GM19468 (cell line): Measurements from ENCODE around the gene UBA52.

Experiments used
- ATAC-seq: cut with Tn5 transposase; IDR thresholded peaks from one replicate; pipeline ENCODE4 v1.9.1; 2021; ENCODE audit warnings: mild to moderate bottlenecking, moderate library complexity, moderate number of reproducible peaks; ENCODE audit not compliant: unreplicated experiment; ENCODE audit errors: extremely low read depth

Gene UBA52

DNA sequence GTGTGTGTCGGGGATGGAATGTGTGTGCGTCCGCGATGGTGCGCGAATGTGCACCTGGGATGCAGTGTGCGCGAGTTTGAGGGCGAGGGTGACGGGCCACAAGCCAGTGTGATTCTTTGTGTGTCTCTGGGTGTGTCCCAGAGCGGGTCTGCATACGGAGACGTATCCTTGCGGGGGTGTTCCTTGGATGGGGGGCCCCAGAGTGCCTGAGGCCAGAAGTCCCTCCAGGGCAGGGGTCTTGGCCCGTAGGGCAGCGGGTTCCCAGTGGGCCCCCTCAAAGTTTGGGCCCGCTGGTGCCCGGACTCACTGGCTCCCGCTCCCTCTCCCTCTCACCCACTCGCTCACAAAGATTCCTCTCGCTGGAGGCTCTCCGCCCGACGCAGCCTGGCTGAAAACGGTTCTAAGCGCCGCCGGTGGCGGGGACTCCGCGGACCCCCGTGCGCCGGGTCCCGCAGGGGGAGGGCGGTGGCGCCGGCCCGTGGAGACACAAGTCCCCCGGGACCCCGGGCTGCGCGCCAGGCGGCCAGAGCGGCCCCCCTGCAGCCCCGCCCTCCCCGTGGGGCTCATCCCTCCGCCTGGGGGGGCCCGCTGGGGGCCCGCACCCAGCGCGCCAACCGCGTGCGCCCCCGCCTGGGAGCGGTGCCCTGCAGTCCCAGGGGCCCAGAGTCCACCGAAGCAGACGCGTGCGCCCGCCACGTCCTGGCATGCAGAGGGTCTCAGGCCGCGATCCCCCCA, 34.1 kb downstream of the UBA52 start:
- ATAC-seq, result no peak

GRCh38 chr19:18606281-18607225, 34.9 kb downstream of the UBA52 start, which contains the start of gene CRLF1:
Gene CRLF1, minus strand, starts transcription at chr19:18606799. Its CDS starts 143 bp downstream, at chr19:18606656.
- ATAC-seq, result no peak

DNA sequence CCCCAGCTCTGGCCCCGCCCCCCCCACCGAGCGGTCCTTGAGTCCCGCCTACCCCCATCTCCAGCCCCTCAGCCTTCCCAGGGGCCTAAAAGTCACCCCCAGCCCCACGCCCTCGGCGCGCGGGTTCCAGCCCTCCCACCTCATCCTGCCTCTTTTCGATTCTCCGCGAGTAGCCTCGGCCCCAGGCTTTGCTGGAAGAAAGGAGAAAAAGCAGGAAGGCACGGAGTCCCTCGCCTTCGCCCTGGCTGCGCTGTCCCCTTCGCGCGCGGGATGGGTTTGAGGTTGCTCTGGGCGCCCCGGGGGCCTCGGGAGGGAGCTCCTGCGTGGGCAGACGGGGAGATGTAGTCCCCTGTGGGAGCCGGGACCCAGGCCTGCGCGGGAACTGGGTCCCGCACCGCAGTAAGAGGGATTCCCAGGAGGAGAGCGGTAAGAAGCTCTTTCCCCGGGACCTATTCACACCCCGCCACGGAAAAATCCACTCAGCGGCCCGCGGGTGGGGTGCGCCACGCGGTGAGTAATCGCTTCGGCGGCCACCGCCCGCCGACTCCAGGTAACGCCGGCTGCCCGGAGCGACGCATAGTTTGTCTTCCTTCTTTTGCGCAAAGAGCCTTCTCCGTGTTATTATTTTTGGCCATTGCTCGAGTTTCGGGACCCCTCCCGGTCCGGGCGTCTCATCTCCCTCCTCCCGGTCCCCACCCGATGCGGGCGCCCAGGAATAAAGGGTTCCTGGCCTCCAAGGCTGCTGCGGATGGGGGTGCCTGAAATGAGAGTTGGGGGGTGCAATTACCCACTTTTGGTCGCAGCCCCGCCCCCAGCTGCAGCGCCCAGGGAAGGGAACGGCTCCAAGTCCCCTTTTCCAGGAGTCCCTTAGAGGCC, 35.8 kb downstream of the UBA52 start:
- no peak for ATAC-seq

DNA sequence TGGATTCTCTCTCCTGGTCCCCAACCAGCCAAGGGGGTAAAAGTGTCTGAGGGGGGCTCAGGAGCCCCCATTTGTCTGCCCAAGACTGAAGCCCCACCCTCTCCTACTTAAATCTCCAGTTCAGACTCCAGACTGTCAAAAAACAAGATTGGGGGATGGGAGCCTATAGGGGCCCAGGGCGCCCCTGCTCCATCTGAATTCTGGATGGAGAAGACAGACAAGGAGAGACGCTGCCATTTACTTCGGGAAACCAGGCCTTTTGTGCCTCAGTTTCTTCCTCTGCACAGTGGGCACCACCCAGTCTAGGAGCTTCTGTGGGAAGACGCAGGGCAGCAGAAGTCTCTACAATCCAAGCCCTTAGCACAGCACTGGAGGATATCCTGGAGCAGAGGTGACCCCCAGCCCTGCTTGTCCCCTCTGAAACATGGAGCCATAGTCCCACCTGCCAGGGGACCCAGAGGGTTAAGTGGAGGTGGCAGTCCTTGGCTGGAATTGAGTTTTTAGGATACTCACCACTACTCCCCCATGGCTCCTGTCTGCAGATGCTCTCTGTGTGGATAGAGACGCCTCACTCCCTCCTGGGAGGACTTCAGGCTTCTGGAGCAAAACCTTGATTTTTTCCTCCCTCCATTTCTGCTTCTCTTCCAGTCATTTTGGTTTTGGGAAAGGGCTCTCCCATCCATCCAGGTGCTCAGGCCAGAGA, 36.6 kb downstream of the UBA52 start:
- no peak for ATAC-seq

DNA sequence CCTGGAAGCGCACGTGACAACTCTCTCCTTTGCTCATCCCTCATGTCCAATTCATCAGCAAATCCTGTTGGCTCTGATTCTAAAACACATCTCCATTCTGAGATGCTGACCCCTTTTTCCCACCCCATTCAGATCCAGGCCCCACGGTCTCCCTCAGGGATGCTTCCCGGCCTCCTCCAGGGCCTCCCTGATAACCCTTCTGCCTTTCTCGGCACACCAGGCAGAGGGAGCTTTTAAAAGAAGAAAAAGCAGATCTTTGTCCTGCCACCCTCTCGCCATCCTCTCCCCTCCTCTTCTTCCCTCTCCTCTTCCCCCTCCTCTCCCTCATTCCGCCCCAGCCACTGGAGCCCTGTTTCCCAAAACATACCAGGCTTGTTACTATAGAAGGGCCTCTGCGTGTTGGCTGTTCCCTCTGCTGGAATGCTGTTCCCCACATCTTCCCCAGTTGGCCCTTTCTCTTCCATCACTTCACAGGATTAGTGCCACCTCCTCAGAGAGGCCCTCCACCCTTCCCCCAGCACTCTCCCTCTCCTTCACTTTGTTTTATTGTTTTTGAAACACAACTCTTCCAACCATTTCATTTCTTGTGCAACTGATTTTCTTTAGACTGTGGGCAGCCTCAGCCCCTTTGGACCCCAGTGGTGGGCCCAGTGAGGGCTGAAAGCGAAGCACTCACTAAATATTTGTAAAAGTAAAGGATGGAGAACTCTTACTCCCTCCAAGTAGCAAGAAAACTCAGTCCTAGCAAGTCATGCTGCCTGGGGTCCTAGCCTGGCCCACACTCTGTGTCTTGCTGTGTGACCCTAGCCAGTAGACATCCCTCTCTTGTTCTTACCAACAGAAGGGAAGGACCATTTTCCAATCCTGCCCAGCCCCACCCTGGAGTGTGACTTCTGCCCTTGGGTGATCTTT, 37.4 kb downstream of the UBA52 start:
- ATAC-seq, result no peak

GRCh38 chr19:18609717-18610051, 38.0 kb downstream of the UBA52 start:
- ATAC-seq, result no peak

GRCh38 chr19:18610245-18610555, 38.5 kb downstream of the UBA52 start:
- no peak for ATAC-seq

GRCh38 chr19:18610556-18611326, 39.1 kb downstream of the UBA52 start:
- ATAC-seq, result no peak

DNA sequence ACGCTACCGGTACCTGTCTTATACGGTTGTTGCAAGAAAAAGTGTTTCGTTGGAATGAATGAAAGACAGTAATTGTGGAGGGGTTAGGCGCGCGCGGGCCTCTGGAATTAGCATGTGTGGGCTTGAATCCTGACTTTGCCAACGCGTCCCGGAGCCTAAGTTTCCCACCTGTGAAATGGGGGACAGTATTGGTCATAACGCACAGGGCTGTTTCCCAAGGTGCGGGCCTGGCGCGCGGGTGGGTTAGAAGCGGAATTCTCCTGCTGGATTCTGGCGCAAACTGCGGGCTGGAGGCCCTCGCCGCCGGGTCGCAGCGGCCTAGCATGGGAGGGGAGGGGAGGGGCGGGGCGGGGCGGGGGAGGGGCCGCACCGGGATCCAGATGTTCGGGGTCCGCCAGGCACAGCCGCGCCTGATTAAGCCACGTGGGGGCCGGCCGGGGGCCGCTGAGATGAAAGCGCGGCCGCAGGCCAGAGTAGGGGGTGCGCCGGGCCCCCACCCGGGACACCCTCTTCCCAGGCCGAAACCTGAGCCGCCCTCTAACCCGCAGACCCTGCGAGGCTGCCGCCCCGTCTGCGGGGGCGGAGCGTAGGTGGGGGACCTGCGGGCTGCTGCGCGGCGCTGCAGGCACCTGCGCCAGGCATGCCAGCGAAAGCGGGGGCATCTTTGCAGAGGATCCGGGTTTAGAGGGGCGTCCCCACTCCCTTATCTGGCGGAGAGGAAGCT, 39.8 kb downstream of the UBA52 start:
- ATAC-seq, result no peak

DNA sequence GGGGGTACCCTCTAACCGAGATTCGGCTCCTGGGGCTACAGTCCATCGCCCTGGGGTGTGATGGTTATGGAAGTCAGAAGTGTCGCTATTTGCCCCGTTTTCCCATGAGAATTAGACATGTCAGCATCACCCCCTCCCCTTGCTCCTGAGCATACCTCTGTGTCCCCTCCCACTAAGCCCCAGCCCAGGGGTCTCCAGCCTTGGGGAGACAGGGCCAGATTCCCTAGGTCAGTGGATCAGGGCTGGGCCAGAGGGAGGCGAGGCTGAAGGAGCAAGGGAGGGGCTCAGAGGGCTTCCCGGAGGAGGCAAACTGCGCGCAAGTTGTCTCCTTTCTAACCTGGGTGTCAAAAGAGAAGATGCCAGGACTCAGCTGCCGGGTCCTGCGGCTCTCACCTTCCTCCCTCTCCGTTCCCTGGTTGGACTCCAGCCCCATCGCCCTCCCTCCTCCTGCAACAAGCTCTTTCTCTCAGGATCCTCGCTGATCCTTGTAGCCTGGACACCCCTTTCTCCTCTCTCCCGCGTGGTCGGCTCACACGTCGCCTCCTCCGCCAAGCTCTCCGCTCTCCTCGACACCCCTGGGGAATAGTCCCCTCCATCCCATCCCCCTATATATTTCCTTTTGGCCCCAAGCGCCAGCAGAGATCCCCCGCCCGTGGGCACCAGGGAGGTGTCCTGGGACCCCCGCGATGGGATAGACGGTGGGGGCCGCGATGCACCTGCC, 40.6 kb downstream of the UBA52 start:
- ATAC-seq, result no peak

DNA sequence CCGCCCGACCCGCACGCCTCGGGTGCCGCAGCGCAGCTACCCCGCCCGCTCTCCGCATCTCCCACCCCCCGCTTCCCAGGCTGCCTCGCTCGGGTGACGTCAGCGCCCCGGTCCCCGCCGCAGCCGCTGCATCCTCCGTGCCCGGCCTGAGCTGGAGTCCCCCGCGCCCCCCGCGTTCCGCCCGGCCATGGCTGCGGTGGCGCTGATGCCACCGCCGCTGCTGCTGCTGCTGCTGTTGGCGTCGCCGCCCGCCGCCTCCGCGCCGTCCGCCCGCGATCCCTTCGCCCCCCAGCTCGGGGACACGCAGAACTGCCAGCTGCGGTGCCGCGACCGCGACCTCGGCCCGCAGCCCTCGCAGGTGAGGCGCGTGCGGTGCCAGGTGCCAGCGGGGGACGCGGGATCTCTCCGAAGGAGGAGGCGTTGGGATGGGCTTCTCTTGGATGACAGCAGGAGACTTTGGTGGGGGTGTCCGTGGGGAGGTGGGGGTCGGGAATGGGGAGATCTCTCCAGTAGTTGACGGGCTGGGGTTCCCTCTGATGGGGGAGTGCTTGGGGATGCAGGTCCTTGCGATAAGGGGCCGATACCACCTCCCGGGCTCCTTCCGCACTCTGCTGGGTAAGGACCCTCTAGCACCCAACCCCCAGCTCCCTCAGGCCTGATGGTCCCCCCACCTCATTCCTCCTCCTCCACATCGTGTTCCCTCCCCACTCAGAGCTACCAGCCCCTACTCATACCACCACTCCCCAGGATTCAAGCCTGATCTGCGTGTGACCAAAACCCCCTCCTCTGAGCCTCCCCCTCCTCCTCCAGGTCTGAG, 41.3 kb downstream of the UBA52 start, which contains the start of gene TMEM59L:
TSS of gene TMEM59L (plus strand) at position 99 of the 817 bp plus-strand sequence. CDS start at position 188, 89 bp downstream.
- ATAC-seq, result no peak

DNA sequence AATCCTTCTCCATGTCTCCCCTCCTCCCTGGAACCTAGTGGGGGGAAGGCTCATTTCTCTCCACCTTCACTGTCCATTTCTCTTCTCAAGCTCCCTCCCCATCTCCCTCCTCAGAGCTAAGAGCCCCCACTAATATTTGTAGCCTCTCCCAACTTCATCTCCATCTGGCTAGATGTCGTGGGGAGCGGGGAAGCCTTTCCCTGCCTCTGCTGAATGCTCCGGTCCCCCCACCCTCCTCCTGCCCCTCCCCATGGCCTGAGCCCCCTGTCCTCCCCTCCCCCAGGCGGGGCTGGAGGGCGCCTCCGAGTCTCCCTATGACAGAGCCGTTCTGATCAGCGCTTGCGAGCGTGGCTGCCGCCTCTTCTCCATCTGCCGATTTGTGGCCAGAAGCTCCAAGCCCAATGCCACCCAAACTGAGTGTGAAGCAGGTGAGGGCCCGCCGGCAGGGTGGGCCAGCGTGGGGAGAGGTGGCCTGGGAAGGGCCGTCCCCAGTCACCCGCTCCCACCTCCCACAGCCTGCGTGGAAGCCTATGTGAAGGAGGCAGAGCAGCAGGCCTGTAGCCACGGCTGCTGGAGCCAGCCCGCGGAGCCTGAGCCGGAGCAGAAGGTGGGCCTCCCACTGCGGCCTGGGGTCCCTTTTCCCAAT, 42.1 kb downstream of the UBA52 start:
- ATAC-seq, result no peak

DNA sequence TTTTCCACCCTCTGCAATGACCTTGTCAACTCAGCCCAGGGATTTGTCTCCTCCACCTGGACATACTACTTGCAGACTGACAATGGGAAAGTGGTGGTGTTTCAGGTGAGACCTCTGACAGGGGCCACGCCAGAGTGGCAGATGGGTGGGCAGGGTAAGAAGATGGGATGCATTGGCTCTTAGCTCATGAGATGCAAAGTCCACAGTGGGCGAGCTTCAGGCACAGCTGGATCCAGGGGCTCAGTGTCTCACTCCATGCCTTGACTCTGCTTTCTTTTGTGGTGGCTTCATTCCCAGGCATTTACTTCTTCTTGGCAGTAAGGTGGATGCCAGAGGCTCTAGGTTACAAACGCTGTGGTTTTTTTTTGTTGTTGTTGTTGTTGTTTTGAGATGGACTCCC, 44.4 kb downstream of the UBA52 start:
- ATAC-seq, result no peak

- no peak for ATAC-seq
Measured at GRCh38 chr19:18617562-18617961, 45.9 kb downstream of the UBA52 start.

DNA sequence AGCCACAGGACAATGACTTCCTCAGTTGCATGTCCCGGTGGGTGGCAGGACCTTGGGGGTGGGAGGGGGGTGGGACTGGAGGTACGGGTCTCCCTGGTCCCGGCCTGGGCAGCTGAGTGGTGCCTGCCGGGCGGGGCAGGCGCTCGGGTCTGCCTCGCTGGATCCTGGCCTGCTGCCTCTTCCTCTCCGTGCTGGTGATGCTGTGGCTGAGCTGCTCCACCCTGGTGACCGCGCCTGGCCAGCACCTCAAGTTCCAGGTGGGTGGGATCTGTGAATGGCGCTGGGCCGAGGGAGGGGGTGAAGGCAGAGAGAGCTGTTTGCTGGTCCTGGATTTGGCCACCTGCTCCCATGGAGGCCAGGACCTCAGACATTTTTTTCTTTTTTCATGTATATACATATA, 46.6 kb downstream of the UBA52 start:
- ATAC-seq, result no peak

- ATAC-seq, result no peak
Measured at GRCh38 chr19:18620311-18620710, 48.7 kb downstream of the UBA52 start.
